Measurements from ENCODE around the gene CPVL. TPM values are rescaled to one million over a fixed set of nuclear protein-coding genes. Genes with fewer than 3 reads are reported as not detected.

The CPVL gene
- total RNA-seq, 1 experiment from 2014 or later: 10.3 TPM

DNA sequence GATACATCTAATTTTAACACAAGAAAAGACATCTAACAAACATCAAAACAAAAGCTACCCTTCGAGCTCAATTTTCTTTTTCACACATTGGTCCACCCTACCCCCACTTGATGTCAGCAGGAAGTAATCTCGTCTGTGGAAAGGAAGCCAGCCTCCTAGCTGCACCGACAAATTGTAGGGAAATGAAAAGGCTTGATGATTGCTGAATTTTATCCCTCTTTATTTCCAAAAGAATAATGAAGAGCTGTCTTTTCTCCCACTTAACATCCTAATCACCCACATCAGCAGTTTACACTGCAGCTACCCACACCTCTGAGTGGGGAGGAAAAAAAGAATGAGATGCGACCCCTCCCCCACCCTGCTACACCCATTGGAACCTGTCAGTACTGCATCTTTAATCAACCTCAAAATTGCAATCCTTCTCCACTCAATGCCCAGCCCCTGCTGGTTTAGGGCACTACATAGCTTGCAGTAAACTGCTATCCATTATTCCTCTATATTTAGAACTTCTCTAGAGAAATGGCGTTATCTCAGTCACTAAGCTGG, 10.6 kb upstream of the CPVL start:
- H3K36me3 ChIP-seq (ENCODE audit: control insufficient read depth in 1 of 2, insufficient read depth in 2 of 2, low read length in 2 of 2): no peaks in the 10 kb centered on the region
- no peaks in the 10 kb centered on the region for H3K27me3 ChIP-seq (ENCODE audit: insufficient read depth, low read length)
- H3K27ac ChIP-seq (ENCODE audit: low read depth, low read length): no peak overlapping the region
- BruUV-seq (replicated peaks): no TSS peak
- no peaks in the 10 kb centered on the region for H3K9me2 ChIP-seq (ENCODE audit: insufficient read depth)
- no peak overlapping the region for H3K9ac ChIP-seq (ENCODE audit: low read length)
- H3K4me2 ChIP-seq (ENCODE audit: low read length): no peak overlapping the region
- RAD21 ChIA-PET (ENCODE audit: low non-redundant PET in 1 of 2, low total read pairs in 2 of 2, uncharacterized antibody in 2 of 2, unreplicated experiment in 2 of 2): interaction anchor here in 1 of 2 experiments (0.7 kb wide), 1 partner anchor 326 kb away, joined by 3 read pairs; no protein-coding TSS in a partner anchor
- H2AFZ ChIP-seq (ENCODE audit: low read depth, low read length, poor library complexity, severe bottlenecking): no peak overlapping the region
- TF ChIP-seq TCF7L2 (IDR thresholded peaks at IDR 0.05; ENCODE audit: borderline replicate concordance, extremely low read depth, insufficient read depth, insufficient read length): no peak
- 0 out of 6 replicates have a peak, but pooled peaks of 1 of the 3 experiments have one; percentile 20 for TF ChIP-seq CTCF (IDR thresholded peaks at IDR 0.05 in 2 of 3, conservative IDR thresholded peaks at IDR 0.05 in 1 of 3; ENCODE audit: borderline replicate concordance in 1 of 3, insufficient read depth in 1 of 3, low read depth in 2 of 3, low read length in 2 of 3)
- no peaks in the 10 kb centered on the region for H4K20me1 ChIP-seq (ENCODE audit: insufficient read depth)
- CTCF ChIA-PET: interaction anchor here (0.9 to 1.3 kb wide), 4 partner anchors 11 to 252 kb away, joined by 3 to 4 read pairs (median 3); no protein-coding TSS in a partner anchor
- H3K9me3 ChIP-seq (ENCODE audit: control insufficient read depth in 1 of 2, insufficient read depth in 1 of 2, low read depth in 1 of 2, low read length in 2 of 2): no peaks in the 10 kb centered on the region
- ATAC-seq (no peak; the same call in 1 of the 2 replicates), DNase-seq (ENCODE audit: low read depth, low spot score) (no peak)
- H3K79me2 ChIP-seq (ENCODE audit: insufficient read depth, low read length): no peaks in the 10 kb centered on the region
- intact Hi-C loops (cut with micrococcal nuclease): no loop called here
- H3K4me1 ChIP-seq (ENCODE audit: control insufficient read depth in 1 of 2, insufficient read depth in 2 of 2, low read length in 2 of 2): no peaks in the 10 kb centered on the region
- POLR2A ChIA-PET: no interaction called here
- no peak overlapping the region for H3K4me3 ChIP-seq (replicated peaks in 1 of 2; ENCODE audit: low read depth in 1 of 2, low read length in 2 of 2)

- ATAC-seq: no peak
- intact Hi-C loops (cut with micrococcal nuclease): no loop called here
- H3K27ac ChIP-seq (ENCODE audit: low read depth, low read length): no peak overlapping the region
- no peak for DNase-seq (ENCODE audit: low read depth, low spot score)
- ChIA-PET CTCF (interaction anchor here (0.6 kb wide), 1 partner anchor 30 kb away, joined by 3 read pairs; no protein-coding TSS in a partner anchor), RAD21 (ENCODE audit: low non-redundant PET in 1 of 2, low total read pairs in 2 of 2, uncharacterized antibody in 2 of 2, unreplicated experiment in 2 of 2) (no interaction called here), POLR2A (no interaction called here)
- H4K20me1 ChIP-seq (ENCODE audit: insufficient read depth): no peaks in the 10 kb centered on the region
- H3K9ac ChIP-seq (ENCODE audit: low read length): no peak overlapping the region
- no peaks in the 10 kb centered on the region for H3K9me2 ChIP-seq (ENCODE audit: insufficient read depth)
- no peaks in the 10 kb centered on the region for H3K4me1 ChIP-seq (ENCODE audit: control insufficient read depth in 1 of 2, insufficient read depth in 2 of 2, low read length in 2 of 2)
- TF ChIP-seq CTCF (IDR thresholded peaks at IDR 0.05 in 2 of 3, conservative IDR thresholded peaks at IDR 0.05 in 1 of 3; ENCODE audit: borderline replicate concordance in 1 of 3, insufficient read depth in 1 of 3, low read depth in 2 of 3, low read length in 2 of 3) (no peak), FOSL1 (IDR thresholded peaks at IDR 0.05; ENCODE audit: low read depth) (no peak), ELF1 (IDR thresholded peaks at IDR 0.05; ENCODE audit: borderline replicate concordance, low read depth) (no peak), CBX3 (IDR thresholded peaks at IDR 0.05; ENCODE audit: low read depth) (no peak), JUND (IDR thresholded peaks at IDR 0.05) (no peak), SIN3A (IDR thresholded peaks at IDR 0.05; ENCODE audit: low read depth) (no peak)
- no peak overlapping the region for H3K4me2 ChIP-seq (ENCODE audit: low read length)
- H2AFZ ChIP-seq (ENCODE audit: low read depth, low read length, poor library complexity, severe bottlenecking): no peak overlapping the region
- H3K9me3 ChIP-seq (ENCODE audit: control insufficient read depth in 1 of 2, insufficient read depth in 1 of 2, low read depth in 1 of 2, low read length in 2 of 2): no peaks in the 10 kb centered on the region
- no peaks in the 10 kb centered on the region for H3K79me2 ChIP-seq (ENCODE audit: insufficient read depth, low read length)
- no peaks in the 10 kb centered on the region for H3K36me3 ChIP-seq (ENCODE audit: control insufficient read depth in 1 of 2, insufficient read depth in 2 of 2, low read length in 2 of 2)
- no TSS peak for BruUV-seq (replicated peaks)
- no peaks in the 10 kb centered on the region for H3K27me3 ChIP-seq (ENCODE audit: insufficient read depth, low read length)
- no peak overlapping the region for H3K4me3 ChIP-seq (replicated peaks in 1 of 2; ENCODE audit: low read depth in 1 of 2, low read length in 2 of 2)
Measured at GRCh38 chr7:29154076-29154475, 7.7 kb upstream of the CPVL start.
